NCI-H2081 treated with DMSO at 0.1 percent for 48 hours (cell line): ENCODE results near the gene ZNF208.
"Not testable (repeated sequence)": the region's sequence is repeated elsewhere in the genome, so short reads cannot be mapped to it uniquely, and the experiment has no call there.

ENCODE experiments used
- DNase-seq: peaks from one replicate; lab custom pipeline; 2025; lab: John Stamatoyannopoulos, UW

Gene ZNF208

GRCh38 chr19:22010437-22011143 is at the start of gene ZNF208:
Gene ZNF208, minus strand, starts transcription at chr19:22010943. Its CDS starts 149 bp downstream, at chr19:22010794.
- not testable (repeated sequence) for DNase-seq

- no peak for DNase-seq
These were observed 41.9 kb upstream of the ZNF208 start for GRCh38 chr19:22052644-22053013.

GRCh38 chr19:22041151-22041550 is 30.4 kb upstream of the ZNF208 start:
- DNase-seq, result not testable (repeated sequence)

- DNase-seq, result no peak
These were observed 19.9 kb upstream of the ZNF208 start for GRCh38 chr19:22030680-22031079.

- DNase-seq, result no peak
These were observed 15.9 kb upstream of the ZNF208 start for GRCh38 chr19:22026687-22027086.

GRCh38 chr19:22025539-22025938 is 14.8 kb upstream of the ZNF208 start:
- not testable (repeated sequence) for DNase-seq

- no peak for DNase-seq
These were observed 40.3 kb downstream of the ZNF208 start for GRCh38 chr19:21970466-21970865.

GRCh38 chr19:21947775-21948174 is 63.0 kb downstream of the ZNF208 start:
- no peak for DNase-seq

GRCh38 chr19:21940684-21941083 is 70.1 kb downstream of the ZNF208 start:
- no peak for DNase-seq

GRCh38 chr19:21934593-21934992 is 76.2 kb downstream of the ZNF208 start:
- no peak for DNase-seq

- DNase-seq, result no peak
These were observed 76.6 kb downstream of the ZNF208 start for GRCh38 chr19:21934131-21934530.

GRCh38 chr19:21922276-21922675 is 88.5 kb downstream of the ZNF208 start:
- DNase-seq, result no peak

GRCh38 chr19:21921691-21922180 is 89.0 kb downstream of the ZNF208 start:
- no peak for DNase-seq

GRCh38 chr19:21915411-21915810 is 95.3 kb downstream of the ZNF208 start:
- no peak for DNase-seq

- no peak for DNase-seq
These were observed 98.1 kb downstream of the ZNF208 start for GRCh38 chr19:21912654-21913053.

- no peak for DNase-seq
These were observed 100.4 kb downstream of the ZNF208 start for GRCh38 chr19:21910318-21910717.

GRCh38 chr19:21908066-21908465 is 102.7 kb downstream of the ZNF208 start:
- no peak for DNase-seq

GRCh38 chr19:21907516-21907915 is 103.2 kb downstream of the ZNF208 start:
- DNase-seq, result no peak

- DNase-seq, result no peak
These were observed 108.2 kb downstream of the ZNF208 start for GRCh38 chr19:21902571-21902970.

GRCh38 chr19:21901861-21902260 is 108.9 kb downstream of the ZNF208 start:
- DNase-seq, result no peak

GRCh38 chr19:21900401-21900800 is 110.3 kb downstream of the ZNF208 start:
- DNase-seq, result no peak

- DNase-seq, result no peak
These were observed 119.7 kb downstream of the ZNF208 start for GRCh38 chr19:21891086-21891485.

GRCh38 chr19:21890017-21890416 is 120.7 kb downstream of the ZNF208 start:
- not testable (repeated sequence) for DNase-seq

GRCh38 chr19:21885516-21885915 is 125.2 kb downstream of the ZNF208 start:
- not testable (repeated sequence) for DNase-seq
